Measurements from ENCODE around the gene KRABD2.

The KRABD2 gene

DNA sequence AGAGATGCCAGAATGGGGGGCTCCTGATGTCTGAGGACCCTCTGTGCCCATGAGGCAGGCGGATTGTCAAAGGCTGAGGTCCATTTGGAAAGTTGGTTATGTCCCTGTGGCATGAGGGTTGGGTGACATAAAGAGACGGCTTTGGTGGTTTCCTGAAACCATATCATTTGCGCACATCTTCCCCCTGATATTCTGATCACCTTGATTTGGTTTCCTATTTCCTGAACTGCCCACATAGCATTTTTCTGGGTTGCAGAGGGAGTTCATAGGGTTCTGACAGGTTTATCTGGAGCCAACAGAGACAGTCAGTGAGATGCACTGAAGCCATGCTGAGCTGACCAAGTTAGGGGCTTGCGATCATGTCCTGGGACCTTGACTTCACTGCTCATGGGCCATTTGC, 36.8 kb upstream of the KRABD2 start:
- TF ChIP-seq EZH2 (IDR thresholded peaks at IDR 0.05; ENCODE audit: borderline replicate concordance, low read depth, low read length, severe bottlenecking) (no peak), CTCF (IDR thresholded peaks at IDR 0.05; ENCODE audit: borderline replicate concordance, extremely low read depth, low read length, poor library complexity, severe bottlenecking) (no peak)

GRCh38 chr17:8412089-8412488, 35.6 kb upstream of the KRABD2 start:
- DNase-seq = no peak
- Histone ChIP-seq H3K79me2 (ENCODE audit: insufficient read depth, low read length) (no peaks in the 10 kb centered on the region), H3K27me3 (ENCODE audit: insufficient read depth, low read length, poor library complexity) (peaks cover 7% of the 10 kb centered on the region), H3K27ac (ENCODE audit: low read length) (no peak overlapping the region), H3K4me3 (ENCODE audit: low read depth in 1 of 2, low read length in 2 of 2) (no peak overlapping the region), H3K36me3 (ENCODE audit: insufficient read depth, low read length) (no peaks in the 10 kb centered on the region), H2AFZ (ENCODE audit: low read depth, low read length) (no peak overlapping the region), H3K9ac (ENCODE audit: low read depth, low read length) (no peak overlapping the region), H3K9me3 (ENCODE audit: insufficient read depth, low read length, severe bottlenecking) (no peaks in the 10 kb centered on the region), H4K20me1 (ENCODE audit: insufficient read depth, low read length) (no peaks in the 10 kb centered on the region), H3K4me1 (ENCODE audit: insufficient read depth, low read length) (peaks cover 7% of the 10 kb centered on the region), H3K4me2 (ENCODE audit: insufficient read depth, low read length) (no peak overlapping the region)
- no peak for TF ChIP-seq CTCF (IDR thresholded peaks at IDR 0.05; ENCODE audit: borderline replicate concordance, extremely low read depth, low read length, poor library complexity, severe bottlenecking)
- TF ChIP-seq EZH2 (IDR thresholded peaks at IDR 0.05; ENCODE audit: borderline replicate concordance, low read depth, low read length, severe bottlenecking) = no peak
- no peak for ATAC-seq (ENCODE audit: insufficient read depth, low read depth)

More for the DNA sequence above, 36.8 kb upstream of the KRABD2 start:
- peaks cover 7% of the 10 kb centered on the region for H3K4me1 ChIP-seq (ENCODE audit: insufficient read depth, low read length)
- H4K20me1 ChIP-seq (ENCODE audit: insufficient read depth, low read length) = no peaks in the 10 kb centered on the region
- DNase-seq (no peak), ATAC-seq (ENCODE audit: insufficient read depth, low read depth) (no peak)
- no peak overlapping the region for H3K4me3 ChIP-seq (ENCODE audit: low read depth in 1 of 2, low read length in 2 of 2)
- H3K9me3 ChIP-seq (ENCODE audit: insufficient read depth, low read length, severe bottlenecking) = no peaks in the 10 kb centered on the region
- no peaks in the 10 kb centered on the region for H3K79me2 ChIP-seq (ENCODE audit: insufficient read depth, low read length)
- H3K36me3 ChIP-seq (ENCODE audit: insufficient read depth, low read length) = no peaks in the 10 kb centered on the region
- H3K27me3 ChIP-seq (ENCODE audit: insufficient read depth, low read length, poor library complexity) = peaks cover 11% of the 10 kb centered on the region
- no peak overlapping the region for H3K4me2 ChIP-seq (ENCODE audit: insufficient read depth, low read length)
- H3K9ac ChIP-seq (ENCODE audit: low read depth, low read length) = no peak overlapping the region
- no peak overlapping the region for H3K27ac ChIP-seq (ENCODE audit: low read length)
- no peak overlapping the region for H2AFZ ChIP-seq (ENCODE audit: low read depth, low read length)

DNA sequence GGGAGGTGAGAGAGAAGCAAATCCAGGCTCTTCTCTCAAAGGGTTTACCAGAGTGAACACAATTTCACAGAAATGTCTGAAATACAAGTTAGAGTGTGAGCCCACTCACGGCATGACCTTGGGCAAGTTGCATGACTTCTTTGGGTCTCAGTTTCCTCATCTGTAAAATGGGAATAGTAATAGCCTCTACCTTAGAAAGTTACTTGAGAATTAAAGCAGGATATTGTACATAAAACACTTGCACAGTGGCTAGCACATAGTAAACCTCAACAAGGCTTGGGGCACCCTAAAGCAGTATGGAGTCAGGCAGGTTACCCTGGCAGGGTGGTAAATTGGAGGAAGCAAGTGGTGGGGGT, 34.4 kb upstream of the KRABD2 start:
- no peaks in the 10 kb centered on the region for H4K20me1 ChIP-seq (ENCODE audit: insufficient read depth, low read length)
- H3K9ac ChIP-seq (ENCODE audit: low read depth, low read length) = no peak overlapping the region
- H3K4me3 ChIP-seq (ENCODE audit: low read depth in 1 of 2, low read length in 2 of 2) = no peak overlapping the region
- no peaks in the 10 kb centered on the region for H3K36me3 ChIP-seq (ENCODE audit: insufficient read depth, low read length)
- peaks cover 7% of the 10 kb centered on the region for H3K27me3 ChIP-seq (ENCODE audit: insufficient read depth, low read length, poor library complexity)
- H3K4me1 ChIP-seq (ENCODE audit: insufficient read depth, low read length) = peaks cover 7% of the 10 kb centered on the region
- no peak overlapping the region for H3K4me2 ChIP-seq (ENCODE audit: insufficient read depth, low read length)
- no peaks in the 10 kb centered on the region for H3K9me3 ChIP-seq (ENCODE audit: insufficient read depth, low read length, severe bottlenecking)
- H3K79me2 ChIP-seq (ENCODE audit: insufficient read depth, low read length) = no peaks in the 10 kb centered on the region
- TF ChIP-seq CTCF (IDR thresholded peaks at IDR 0.05; ENCODE audit: borderline replicate concordance, extremely low read depth, low read length, poor library complexity, severe bottlenecking) (peak; percentile 1), EZH2 (IDR thresholded peaks at IDR 0.05; ENCODE audit: borderline replicate concordance, low read depth, low read length, severe bottlenecking) (no peak)
- no peak overlapping the region for H2AFZ ChIP-seq (ENCODE audit: low read depth, low read length)
- no peak for DNase-seq
- no peak overlapping the region for H3K27ac ChIP-seq (ENCODE audit: low read length)
- no peak for ATAC-seq (ENCODE audit: insufficient read depth, low read depth)
